Lower leg skin (tissue), 4 donors: Measurements from ENCODE around the gene SF3A2. TPM values are rescaled to one million over a fixed set of nuclear protein-coding genes. Genes with fewer than 3 reads are reported as not detected.

ENCODE experiments used
- DNase-seq, 2 donors: peaks; one replicate each; pipeline ENCODE4 v3.0.0-alpha.2; 2019; ENCODE audit warnings: low spot score in 2 of 2
- H3K4me3 ChIP-seq: fragments of 200-600 bp; sonication (generic); 2 replicates; pipeline ENCODE4 v1.5.1; 2017; ENCODE audit warnings: mild to moderate bottlenecking, low read depth; ENCODE audit not compliant: poor library complexity, severe bottlenecking
- CTCF ChIP-seq, 3 donors: fragments of 450-650 bp; IDR thresholded peaks; one replicate each; pipeline ENCODE4 v1.5.1; 2016; ENCODE audit warnings: antibody characterized with exemption in 3 of 3, mild to moderate bottlenecking in 3 of 3, moderate library complexity in 2 of 3
- POLR2A ChIP-seq, 2 donors: fragments of 450-650 bp; IDR thresholded peaks; one replicate each; pipeline ENCODE4 v1.6.1; 2016 to 2017; ENCODE audit warnings: antibody characterized with exemption in 2 of 2, mild to moderate bottlenecking in 1 of 2, moderate library complexity in 1 of 2
- WGBS, 2 donors: methylation state at CpG; one replicate each; pipeline ENCODE4 v1.1.5; 2018; 5-methylcytosine and 5-hydroxymethylcytosine counted together
- intact Hi-C: fragments of 100-400 bp; cut with DNase I; formaldehyde crosslinking; loops from one replicate; pipeline ENCODE4 v1.15.0; 2023; ENCODE audit warnings: low total_unique reads
- total RNA-seq, 4 donors: library from RNA; depleted of rRNA; stranded (reverse); fragments of >200 nt; gene quantifications; one replicate each; pipeline ENCODE4 v1.1.0, GENCODE V29; 2016

The SF3A2 gene
- total RNA-seq, 4 donors from 2014 or later = 35.6 to 85.6 (median 47.8) TPM

GRCh38 chr19:2191456-2192310 lies 44.9 kb upstream of the SF3A2 start:
- 72 to 91% methylated on average over 13 to 32 of the region's 32 CpGs for WGBS, 2 donors
- intact Hi-C loops = no loop called here
- TF ChIP-seq POLR2A (IDR thresholded peaks at IDR 0.05) (no peak), CTCF (IDR thresholded peaks at IDR 0.05) (no peak)
- DNase-seq = no peak
- no peak overlapping the region for H3K4me3 ChIP-seq

- H3K4me3 ChIP-seq = no peak overlapping the region
- WGBS, 2 donors = 93 to 99% methylated on average over 17 of the region's 17 CpGs
- no peak for TF ChIP-seq CTCF (IDR thresholded peaks at IDR 0.05)
- TF ChIP-seq POLR2A (IDR thresholded peaks at IDR 0.05) = no peak
- intact Hi-C loops = no loop called here
- no peak for DNase-seq
Observed at GRCh38 chr19:2192862-2193261, 43.8 kb upstream of the SF3A2 start.

- 94 to 95% methylated on average over 18 of the region's 18 CpGs for WGBS, 2 donors
- no peak overlapping the region for H3K4me3 ChIP-seq
- no peak for DNase-seq
- intact Hi-C loops = no loop called here
- TF ChIP-seq CTCF (IDR thresholded peaks at IDR 0.05) = no peak
- TF ChIP-seq POLR2A (IDR thresholded peaks at IDR 0.05) = no peak
Observed at GRCh38 chr19:2193807-2194206, 42.8 kb upstream of the SF3A2 start.

- no peak for TF ChIP-seq POLR2A (IDR thresholded peaks at IDR 0.05)
- no peak for TF ChIP-seq CTCF (IDR thresholded peaks at IDR 0.05)
- DNase-seq = no peak
- H3K4me3 ChIP-seq = no peak overlapping the region
- intact Hi-C loops = no loop called here
- WGBS, 2 donors = 83 to 87% methylated on average over 22 to 25 of the region's 25 CpGs
Observed at GRCh38 chr19:2194513-2195078, 42.0 kb upstream of the SF3A2 start.

GRCh38 chr19:2195361-2195760 lies 41.3 kb upstream of the SF3A2 start:
- intact Hi-C loops = no loop called here
- WGBS, 2 donors = 84 to 90% methylated on average over 11 to 12 of the region's 13 CpGs
- TF ChIP-seq CTCF (IDR thresholded peaks at IDR 0.05) = no peak
- TF ChIP-seq POLR2A (IDR thresholded peaks at IDR 0.05) = no peak
- DNase-seq = no peak
- H3K4me3 ChIP-seq = no peak overlapping the region
